ENCODE measurements around the gene LEPROT.

Gene LEPROT

DNA sequence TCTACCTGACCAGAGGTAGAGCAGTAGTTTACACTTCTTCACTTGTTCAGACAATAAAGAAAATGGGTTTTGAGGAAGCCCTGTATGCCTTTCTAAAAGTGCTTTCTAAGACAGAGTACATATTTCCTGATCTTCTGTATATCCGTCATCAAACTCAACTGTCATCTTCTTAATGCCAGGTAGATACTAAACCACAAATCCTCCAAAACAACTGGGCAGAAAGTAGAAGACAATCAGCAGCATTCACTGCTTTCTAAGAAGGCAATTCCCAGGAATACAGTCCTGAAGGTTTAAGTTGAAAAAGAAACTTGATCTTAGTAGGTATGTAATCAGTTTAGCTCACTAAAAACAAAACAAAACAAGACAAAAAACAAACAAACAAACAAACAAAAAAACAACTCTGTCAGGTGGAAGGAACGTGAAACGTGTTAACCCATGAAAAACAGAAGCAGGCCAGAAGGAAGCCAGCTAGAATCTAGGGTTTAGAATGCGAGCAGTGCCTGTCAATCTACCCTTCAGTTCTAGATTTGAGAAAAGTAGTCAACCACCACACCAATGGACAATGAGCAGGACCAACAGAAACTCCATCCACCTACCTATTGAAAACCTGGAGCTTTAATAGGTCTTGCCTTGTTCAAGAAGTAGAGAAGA is 59.2 kb downstream of the LEPROT start:
- DNase-seq, result no peak

DNA sequence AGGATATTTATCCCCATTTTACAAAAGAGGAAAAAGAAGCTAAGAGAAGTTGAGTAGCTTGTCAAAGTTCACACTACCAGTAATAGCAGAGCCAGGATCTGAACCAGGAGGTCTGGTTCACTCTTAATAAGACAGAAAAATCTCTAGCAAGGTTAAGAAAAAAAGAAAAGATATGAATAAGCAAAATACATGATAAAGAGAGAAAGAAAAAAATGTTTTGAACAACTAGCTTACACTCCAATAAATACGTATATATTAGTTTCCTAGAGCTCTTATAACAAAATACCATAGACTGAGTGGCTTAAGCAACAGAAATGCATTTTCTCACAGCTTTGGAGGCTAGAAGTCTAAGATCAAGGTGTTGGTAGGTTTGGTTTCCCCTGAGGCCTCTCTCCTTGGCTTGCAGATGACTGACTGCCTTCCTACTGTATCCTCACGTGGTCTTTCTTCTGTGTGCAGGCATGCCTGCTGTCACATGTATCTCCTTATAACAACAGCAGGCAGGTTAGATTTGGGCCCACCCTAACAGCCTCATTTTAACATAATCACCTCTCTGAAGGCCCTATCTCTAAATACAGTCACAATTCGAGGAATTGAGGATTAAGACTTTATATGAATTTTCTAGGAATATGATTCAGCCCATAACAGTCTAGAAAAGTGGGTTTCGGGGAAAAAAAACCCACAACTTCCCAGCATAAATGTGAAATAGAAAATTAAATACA is 60.4 kb downstream of the LEPROT start:
- DNase-seq, result no peak

DNA sequence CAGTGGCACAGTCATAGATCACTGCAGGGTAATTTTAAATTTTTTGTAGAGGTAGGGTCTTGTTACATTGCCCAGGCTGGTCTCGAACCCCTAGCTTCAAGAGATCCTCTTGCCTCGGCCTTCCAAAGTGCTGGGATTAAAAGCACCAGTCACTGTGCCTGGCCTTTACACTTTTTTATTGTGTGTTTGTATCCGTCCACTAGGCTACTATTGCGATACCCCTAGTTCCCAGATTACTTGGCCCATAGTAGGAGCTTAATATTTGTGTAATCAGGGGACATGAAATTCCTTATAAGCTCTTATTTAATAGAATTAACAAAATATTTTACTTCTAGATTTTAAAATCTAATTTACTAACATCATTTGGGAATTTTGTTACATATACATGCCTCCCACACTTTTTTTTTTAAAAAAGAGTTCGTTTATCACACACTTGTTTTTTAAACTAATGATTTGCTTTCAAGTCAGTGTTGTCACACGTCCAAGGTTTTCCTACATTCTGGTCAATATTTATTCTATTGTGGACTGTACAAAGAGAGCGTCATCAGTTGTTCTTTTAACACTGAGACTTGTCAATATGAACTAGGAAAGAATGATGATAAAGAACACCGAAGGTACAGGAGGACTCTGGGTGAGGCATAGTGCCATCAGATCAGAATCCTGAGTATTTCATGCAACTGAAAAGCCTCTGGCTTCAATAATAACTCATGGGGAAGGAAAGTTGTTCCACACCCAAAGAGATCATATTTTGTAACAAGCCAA is 63.7 kb downstream of the LEPROT start:
- no peak for DNase-seq
